AG09319 (cell line): ENCODE measurements around the gene IL17B.

Experiments
- DNase-seq: peaks from one replicate; pipeline ENCODE4 v3.0.0-alpha.2; 2010; ENCODE audit warnings: low read depth; ENCODE audit errors: extremely low read depth
- CTCF ChIP-seq: IDR thresholded peaks from 2 replicates; pipeline ENCODE4 v1.5.1; 2011; ENCODE audit warnings: low read depth, mild to moderate bottlenecking, inconsistent platforms, low read length, moderate library complexity

The IL17B gene

GRCh38 chr5:149408252-149409099 is 29.4 kb upstream of the IL17B start:
- TF ChIP-seq CTCF: no peak

GRCh38 chr5:149407323-149408251 is 28.5 kb upstream of the IL17B start:
- DNase-seq: no peak
- no peak for TF ChIP-seq CTCF

More at GRCh38 chr5:149408252-149409099, 29.4 kb upstream of the IL17B start:
- no peak for DNase-seq

GRCh38 chr5:149406979-149407306 is 27.9 kb upstream of the IL17B start:
- no peak for DNase-seq
- TF ChIP-seq CTCF: no peak

DNA sequence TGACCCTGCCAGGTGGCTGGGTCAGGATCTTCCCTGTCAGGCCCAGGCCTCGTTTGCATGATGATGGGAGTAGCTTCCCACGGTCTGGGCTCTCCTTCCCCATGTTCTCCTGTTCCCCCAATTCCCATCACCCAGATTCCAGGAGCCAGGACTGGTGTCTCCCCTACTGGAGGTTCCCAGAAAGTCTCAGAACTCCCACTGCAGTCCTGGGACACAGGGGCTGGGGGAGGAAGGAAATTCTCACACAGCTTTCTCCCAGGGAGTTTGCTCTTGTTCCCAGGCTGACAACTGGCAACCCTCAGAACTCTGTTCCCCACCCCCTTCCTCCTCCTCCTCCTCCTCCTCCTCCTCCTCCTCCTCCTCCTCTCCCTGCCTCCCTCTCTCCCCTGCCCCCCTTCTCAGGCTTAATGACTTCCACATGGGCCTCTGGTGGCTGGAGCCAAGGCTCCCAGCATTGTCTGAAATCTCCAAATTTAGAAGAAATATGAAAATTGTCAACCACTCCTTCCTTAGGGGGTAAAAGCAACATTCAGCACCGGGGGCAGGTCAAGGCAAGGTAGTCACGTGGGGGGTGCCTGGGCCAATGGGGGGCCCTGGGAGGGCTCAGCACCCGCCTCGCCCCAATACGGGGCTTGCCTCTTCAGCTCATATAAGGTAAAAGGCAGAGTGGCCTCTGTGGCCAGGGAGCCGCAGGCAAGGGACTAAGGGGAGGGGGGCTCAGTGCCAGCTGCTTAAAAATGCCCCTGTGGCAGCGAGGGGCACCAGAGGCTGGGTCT is 27.3 kb upstream of the IL17B start:
- peak; percentile 96 for DNase-seq
- TF ChIP-seq CTCF: peak; percentile 16

DNA sequence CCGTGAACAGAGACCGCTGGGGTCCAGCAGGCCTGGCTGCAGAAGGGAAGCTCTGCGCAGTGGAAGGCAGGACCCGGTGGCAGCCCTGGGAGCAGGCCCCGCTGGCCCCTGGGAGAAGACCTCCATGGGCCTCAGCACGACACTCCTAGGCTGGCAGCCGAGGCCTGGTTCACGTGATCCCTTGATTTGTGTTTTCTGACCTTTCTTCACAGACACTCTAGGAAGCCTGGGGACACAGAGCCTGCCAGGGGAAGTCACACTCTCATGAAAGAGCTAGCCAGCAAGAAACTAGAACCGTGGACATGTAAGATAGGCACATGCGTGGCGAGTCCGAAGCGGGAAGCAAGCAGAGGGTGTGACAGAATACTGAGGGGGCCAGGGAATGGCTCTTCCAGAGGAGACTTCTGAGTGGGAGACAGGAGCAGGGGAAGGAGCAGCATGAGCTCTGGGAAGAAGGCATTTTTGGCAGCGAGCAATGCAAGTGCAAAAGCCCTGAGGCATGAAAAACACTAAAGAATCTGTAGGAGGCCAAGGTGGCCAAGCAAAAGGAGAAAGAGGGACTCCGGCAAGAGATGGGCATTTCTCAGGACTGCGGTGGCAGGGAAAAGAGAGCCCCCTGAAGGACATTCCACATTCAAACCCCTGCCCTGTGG is 26.6 kb upstream of the IL17B start:
- DNase-seq: no peak
- no peak for TF ChIP-seq CTCF

DNA sequence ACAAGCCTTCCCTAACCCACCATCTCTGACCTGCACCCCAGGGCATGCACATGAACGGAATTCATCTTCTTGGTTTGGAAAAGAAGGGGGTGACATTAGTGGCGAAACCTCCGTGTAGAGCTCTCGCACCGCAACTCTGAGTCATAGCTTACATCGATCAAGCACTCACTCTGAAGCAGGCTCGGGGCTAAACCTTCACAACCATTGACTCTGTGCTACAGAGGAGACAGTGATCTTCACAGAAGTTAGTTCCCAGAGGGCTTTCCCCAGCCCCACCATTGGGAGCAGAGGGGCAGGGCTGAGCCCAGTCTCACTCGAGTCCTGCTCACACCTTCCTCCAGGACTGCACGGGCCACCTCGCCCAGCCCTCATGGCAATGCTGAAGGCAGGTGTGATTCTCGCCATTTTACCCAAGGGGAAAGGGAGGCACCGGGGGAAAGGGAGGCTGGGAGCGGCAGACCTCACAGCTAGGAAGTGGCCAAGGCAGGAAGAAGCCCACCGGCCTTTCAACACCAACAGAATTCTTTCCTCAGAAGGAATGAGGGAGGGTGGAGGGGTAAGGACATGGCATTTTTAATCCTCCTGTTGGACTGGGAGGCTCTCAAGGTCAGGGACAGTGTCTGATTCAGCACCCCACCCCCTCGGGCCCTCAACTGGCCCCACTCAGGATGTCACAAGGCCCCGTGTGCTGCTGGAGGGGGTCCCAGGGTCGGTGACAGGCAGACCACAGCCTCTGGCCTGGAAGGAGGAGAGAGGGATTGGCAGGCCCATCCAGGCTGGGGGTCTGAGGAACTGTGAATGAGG is 25.9 kb upstream of the IL17B start:
- no peak for TF ChIP-seq CTCF
- DNase-seq: no peak
